Fibroblast of lung (primary cell): ENCODE data around the gene IL1A.

Experiments
- CTCF ChIP-seq, 2 donors: IDR thresholded peaks in 1 of 2; conservative IDR thresholded peaks in 1 of 2; 1 replicate in 1 of 2; 2 replicates in 1 of 2; pipeline ENCODE4 v1.5.1; 2011 to 2012; ENCODE audit warnings: low read length in 2 of 2, control low read depth in 1 of 2, inconsistent platforms in 1 of 2, low read depth in 1 of 2, mild to moderate bottlenecking in 1 of 2
- EZH2 ChIP-seq: IDR thresholded peaks from 2 replicates; pipeline ENCODE4 v1.5.1; 2012; ENCODE audit warnings: low read length, control low read depth, mild to moderate bottlenecking; ENCODE audit errors: missing control alignments

- TF ChIP-seq CTCF (conservative IDR thresholded peaks at IDR 0.05 in 1 of 2, IDR thresholded peaks at IDR 0.05 in 1 of 2; ENCODE audit: low read depth in 1 of 2, low read length in 2 of 2) (no peak), EZH2 (no peak)
Observed at GRCh38 chr2:112764071-112765044, 19.9 kb downstream of the IL1A start, which contains the start of gene CKAP2L.
